ENCODE data around the gene FCHSD2. TPM values are rescaled to one million over a fixed set of nuclear protein-coding genes. Genes with fewer than 3 reads are reported as not detected.

The FCHSD2 gene
- polyA plus RNA-seq, 2 of the 4 experiments (the other 2 are of a cell fraction) = 10.5 to 19.0 TPM

GRCh38 chr11:72951888-72952287, 190.2 kb downstream of the FCHSD2 start:
- FAIRE-seq (no peak), ATAC-seq (no peak), DNase-seq (ENCODE audit: low read depth in 1 of 2, low spot score in 1 of 2) (no peak)
- Histone ChIP-seq H3K4me2 (0 out of 3 replicates have a peak overlapping the region, but pooled peaks have one; percentile 2), H3K27ac (no peak overlapping the region), H3K4me1 (peaks cover 11% of the 10 kb centered on the region; the same call in 2 of the 3 replicates), H3K9me3 (no peaks in the 10 kb centered on the region), H3K4me3 (no peak overlapping the region)
- TF ChIP-seq ZSCAN20 (CRISPR knock-in tag; IDR thresholded peaks at IDR 0.05) (no peak), JUNB (IDR thresholded peaks at IDR 0.05) (no peak), CHD2 (IDR thresholded peaks at IDR 0.05; ENCODE audit: low read length, partially characterized antibody) (no peak)
- TF ChIP-seq, protein P1, sequence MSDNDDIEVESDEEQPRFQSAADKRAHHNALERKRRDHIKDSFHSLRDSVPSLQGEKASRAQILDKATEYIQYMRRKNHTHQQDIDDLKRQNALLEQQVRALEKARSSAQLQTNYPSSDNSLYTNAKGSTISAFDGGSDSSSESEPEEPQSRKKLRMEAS (IDR thresholded peaks at IDR 0.05) = no peak
- ChIA-PET CTCF (interaction anchor here (0.9 to 1.0 kb wide), 2 partner anchors 121 to 227 kb away, joined by 3 read pairs; no protein-coding TSS in a partner anchor), POLR2A (no interaction called here)

GRCh38 chr11:72951193-72951592, 190.9 kb downstream of the FCHSD2 start:
- POLR2A ChIA-PET = no interaction called here
- no peak for TF ChIP-seq NR3C1 (IDR thresholded peaks at IDR 0.05)
- TF ChIP-seq FOSB (CRISPR knock-in tag; IDR thresholded peaks at IDR 0.05) = no peak
- TF ChIP-seq CEBPB (IDR thresholded peaks at IDR 0.05) = peak in 1 of 2 experiments; percentile 34; a peak in 1 of 4 replicates
- no peak for TF ChIP-seq CBX8 (IDR thresholded peaks at IDR 0.05)
- TF ChIP-seq PBX3 (IDR thresholded peaks at IDR 0.05) = no peak
- no peak for TF ChIP-seq TP53 (CRISPR knock-in tag; IDR thresholded peaks at IDR 0.05)
- peak in 1 of 2 experiments; percentile 22 for DNase-seq (ENCODE audit: low read depth in 1 of 2, low spot score in 1 of 2)
- H3K27ac ChIP-seq = no peak overlapping the region
- FAIRE-seq = no peak
- no peaks in the 10 kb centered on the region for H3K9me3 ChIP-seq
- H3K4me2 ChIP-seq = 0 out of 3 replicates have a peak overlapping the region, but pooled peaks have one; percentile 2
- peaks cover 11% of the 10 kb centered on the region; the same call in 2 of the 3 replicates for H3K4me1 ChIP-seq
- CTCF ChIA-PET = no interaction called here
- 57% methylated on average over 4 of the region's 4 CpGs for WGBS (ENCODE audit: missing lambda C conversion rate)
- no peak overlapping the region for H3K4me3 ChIP-seq
- peak in 1 of 2 experiments; percentile 24; a peak in 1 of 6 replicates for ATAC-seq

DNA sequence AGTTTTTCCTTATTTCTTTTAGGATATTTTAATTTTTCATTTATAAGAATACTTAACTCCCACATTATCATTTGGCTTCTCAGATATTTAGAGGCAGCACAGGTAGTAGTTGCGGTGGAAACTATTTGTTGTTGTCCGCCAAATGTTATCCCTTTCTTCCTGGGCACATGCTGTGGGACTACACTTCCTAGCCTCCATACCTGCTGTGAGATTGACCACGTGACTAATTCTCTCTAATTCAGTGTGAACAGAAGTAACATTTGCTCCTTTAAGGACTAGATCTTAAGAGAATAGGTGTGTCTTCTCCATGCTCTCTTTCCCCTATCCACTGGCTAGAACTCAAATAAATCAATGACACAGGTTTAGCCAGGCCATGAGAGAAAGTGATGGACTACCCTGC, 191.4 kb downstream of the FCHSD2 start:
- CTCF ChIA-PET = no interaction called here
- H3K4me1 ChIP-seq = peaks cover 11% of the 10 kb centered on the region; the same call in 2 of the 3 replicates

More for the DNA sequence above, 191.4 kb downstream of the FCHSD2 start:
- Histone ChIP-seq H3K9me3 (no peaks in the 10 kb centered on the region), H3K4me3 (no peak overlapping the region), H3K27ac (no peak overlapping the region), H3K4me2 (no peak overlapping the region)
- ATAC-seq = no peak
- WGBS (ENCODE audit: missing lambda C conversion rate) = 93% methylated on average over 3 of the region's 3 CpGs
- DNase-seq (ENCODE audit: low read depth in 1 of 2, low spot score in 1 of 2) = no peak
- peak; percentile 61 for FAIRE-seq
- TF ChIP-seq ESRRA (IDR thresholded peaks at IDR 0.05; ENCODE audit: borderline replicate concordance, low read length) (no peak), EHMT2 (IDR thresholded peaks at IDR 0.05; ENCODE audit: low read depth) (no peak), PBX3 (IDR thresholded peaks at IDR 0.05) (no peak), SREBF2 (IDR thresholded peaks at IDR 0.05) (no peak), POLR2AphosphoS2 (conservative IDR thresholded peaks at IDR 0.05; ENCODE audit: low read length) (no peak), NPAS2 (CRISPR knock-in tag; IDR thresholded peaks at IDR 0.05; ENCODE audit: borderline replicate concordance) (no peak), RARB (CRISPR knock-in tag; IDR thresholded peaks at IDR 0.05) (no peak), SMC3 (IDR thresholded peaks at IDR 0.05) (no peak), FOSB (CRISPR knock-in tag; IDR thresholded peaks at IDR 0.05) (no peak), ZNF302 (CRISPR knock-in tag; IDR thresholded peaks at IDR 0.05) (no peak)
- TF ChIP-seq, protein P2, sequence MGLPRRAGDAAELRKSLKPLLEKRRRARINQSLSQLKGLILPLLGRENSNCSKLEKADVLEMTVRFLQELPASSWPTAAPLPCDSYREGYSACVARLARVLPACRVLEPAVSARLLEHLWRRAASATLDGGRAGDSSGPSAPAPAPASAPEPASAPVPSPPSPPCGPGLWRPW (IDR thresholded peaks at IDR 0.05) = no peak
- TF ChIP-seq, protein P3, sequence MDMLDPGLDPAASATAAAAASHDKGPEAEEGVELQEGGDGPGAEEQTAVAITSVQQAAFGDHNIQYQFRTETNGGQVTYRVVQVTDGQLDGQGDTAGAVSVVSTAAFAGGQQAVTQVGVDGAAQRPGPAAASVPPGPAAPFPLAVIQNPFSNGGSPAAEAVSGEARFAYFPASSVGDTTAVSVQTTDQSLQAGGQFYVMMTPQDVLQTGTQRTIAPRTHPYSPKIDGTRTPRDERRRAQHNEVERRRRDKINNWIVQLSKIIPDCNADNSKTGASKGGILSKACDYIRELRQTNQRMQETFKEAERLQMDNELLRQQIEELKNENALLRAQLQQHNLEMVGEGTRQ (IDR thresholded peaks at IDR 0.05) = no peak
- POLR2A ChIA-PET = no interaction called here
